K562 (cell line): ENCODE results near the gene IFTAP. TPM values are rescaled to one million over a fixed set of nuclear protein-coding genes. Genes with fewer than 3 reads are reported as not detected.

Experiments
- ATAC-seq: fragments of 200-7000 bp; cut with Tn5 transposase; 3 replicates; pipeline ENCODE4 v1.9.1; 2020; ENCODE audit warnings: moderate library complexity
- BruUV-seq: library from RNA; stranded (reverse); fragments of 400-500 nt; replicated peaks from 2 replicates; lab custom pipeline; 2021; lab: Mats Ljungman, UMichigan
- CTCF ChIA-PET: fragments of 300-600 bp; formaldehyde crosslinking; extraction: SDS; loops from one replicate; lab custom pipeline; 2021; ENCODE audit warnings: low intra/inter-chr PET ratio; lab: Yijun Ruan, JAX
- POLR2A ChIA-PET: fragments of 300-600, 350-650 bp; sonication (Branson Sonifier 250); formaldehyde crosslinking; extraction: SDS; loops from one replicate; lab custom pipeline; 2021; ENCODE audit warnings: antibody characterized with exemption, inconsistent platforms; lab: Yijun Ruan, JAX
- DNase-seq, 4 experiments: peaks; one replicate each; pipeline versions ENCODE4 v3.0.0 to v3.0.0-alpha.2; 2011 to 2018; ENCODE audit warnings: low spot score in 3 of 4, mixed read lengths in 3 of 4; ENCODE audit errors: extremely low read depth in 1 of 4
- FAIRE-seq: peaks from 2 replicates; lab custom pipeline; 2011; peaks lifted over from hg19 to GRCh38; lab: Jason Lieb, UNC
- H2AFZ ChIP-seq: 2 replicates; pipeline ENCODE4 v1.6.0; 2011; ENCODE audit warnings: low read depth, low read length, control low read depth, inconsistent platforms
- H3K27ac ChIP-seq: fragments of 200-600 bp; 3 replicates; pipeline ENCODE4 v1.8.0; 2011; ENCODE audit warnings: low read depth, mild to moderate bottlenecking, control low read depth, inconsistent platforms, low read length, moderate library complexity, mixed read lengths; ENCODE audit errors: extremely low read depth
- H3K27me3 ChIP-seq, 2 experiments: fragments of 300-600 bp in 1 of 2; 2 replicates in 1 of 2; 3 replicates in 1 of 2; pipeline versions ENCODE4 v1.6.0 to v1.8.0; 2011; ENCODE audit warnings: inconsistent platforms in 2 of 2, low read length in 2 of 2, mild to moderate bottlenecking in 1 of 2, mixed read lengths in 1 of 2, moderate library complexity in 1 of 2; ENCODE audit not compliant: control insufficient read depth in 2 of 2, insufficient read depth in 2 of 2
- H3K36me3 ChIP-seq: fragments of 300-600 bp; 3 replicates; pipeline ENCODE4 v1.8.0; 2011; ENCODE audit warnings: mild to moderate bottlenecking, low read length, inconsistent platforms; ENCODE audit not compliant: control insufficient read depth, insufficient read depth
- H3K4me1 ChIP-seq, 2 experiments: fragments of 200-600 bp in 1 of 2; replicated peaks in 1 of 2; 2 replicates in 1 of 2; 3 replicates in 1 of 2; pipeline versions ENCODE4 v1.5.1 to v1.8.0; 2011; ENCODE audit warnings: inconsistent platforms in 2 of 2, low read length in 2 of 2, mild to moderate bottlenecking in 1 of 2, mixed read lengths in 1 of 2, moderate library complexity in 1 of 2; ENCODE audit not compliant: control insufficient read depth in 2 of 2, insufficient read depth in 2 of 2
- H3K4me2 ChIP-seq: 2 replicates; pipeline ENCODE4 v1.6.1; 2011; ENCODE audit warnings: low read length, control low read depth, inconsistent platforms, mixed read lengths; ENCODE audit not compliant: insufficient read depth
- H3K4me3 ChIP-seq: fragments of 200-600 bp; sonication (generic), shearing (Covaris generic); 2 replicates; pipeline ENCODE4 v1.5.1; 2016; ENCODE audit warnings: control low read depth, inconsistent platforms
- H3K79me2 ChIP-seq: fragments of 200-600 bp; 3 replicates; pipeline ENCODE4 v1.8.0; 2011; ENCODE audit warnings: low read length, inconsistent platforms; ENCODE audit not compliant: control insufficient read depth, insufficient read depth
- H3K9ac ChIP-seq, 2 experiments: 2 replicates each; pipeline versions ENCODE4 v1.6.0 to v1.6.1; 2011; ENCODE audit warnings: low read depth in 2 of 2, low read length in 2 of 2, control low read depth in 1 of 2, inconsistent platforms in 1 of 2, mild to moderate bottlenecking in 1 of 2, mixed read lengths in 1 of 2; ENCODE audit not compliant: insufficient read depth in 1 of 2
- H3K9me1 ChIP-seq: one replicate; pipeline ENCODE4 v1.6.0; 2011; ENCODE audit warnings: inconsistent platforms, mild to moderate bottlenecking, low read length, moderate library complexity; ENCODE audit not compliant: control insufficient read depth, insufficient read depth
- H3K9me3 ChIP-seq: replicated peaks from 2 replicates; pipeline ENCODE4 v1.5.1; 2011; ENCODE audit warnings: low read depth, low read length, inconsistent platforms; ENCODE audit not compliant: control insufficient read depth, insufficient read depth
- H4K20me1 ChIP-seq: replicated peaks from 2 replicates; pipeline ENCODE4 v1.6.1; 2011; ENCODE audit warnings: low read length, inconsistent platforms, mixed read lengths; ENCODE audit not compliant: control insufficient read depth, insufficient read depth
- FOXO4 ChIP-seq: fragments of 450-650 bp; formaldehyde crosslinking; IDR thresholded peaks from 2 replicates; pipeline ENCODE4 v1.4.0; 2020; ENCODE audit warnings: mild to moderate bottlenecking, moderate library complexity
- HMGN3 ChIP-seq: IDR thresholded peaks from 2 replicates; pipeline ENCODE4 v1.6.1; 2011; ENCODE audit warnings: borderline replicate concordance, low read depth, mild to moderate bottlenecking, mixed read lengths, low read length; ENCODE audit not compliant: insufficient read length; ENCODE audit errors: extremely low read depth
- NONO ChIP-seq, 2 experiments: fragments of 200-400 bp in 1 of 2; fragments of 450-650 bp in 1 of 2; formaldehyde crosslinking in 1 of 2; IDR thresholded peaks; 2 replicates each; pipeline ENCODE4 v1.6.1; 2017; ENCODE audit warnings: low read depth in 2 of 2, mild to moderate bottlenecking in 2 of 2, moderate library complexity in 2 of 2, low read length in 1 of 2
- TCF3 ChIP-seq: sonication (generic); formaldehyde crosslinking; IDR thresholded peaks from 2 replicates; pipeline ENCODE4 v1.4.0; 2020; ENCODE audit warnings: mild to moderate bottlenecking, missing genetic modification reagents
- ZNF212 ChIP-seq: fragments of 450-650 bp; formaldehyde crosslinking; IDR thresholded peaks from 2 replicates; pipeline ENCODE4 v1.4.0; 2020; ENCODE audit warnings: mild to moderate bottlenecking
- ZNF695 ChIP-seq: fragments of 450-650 bp; formaldehyde crosslinking; IDR thresholded peaks from 2 replicates; pipeline ENCODE4 v1.4.0; 2020; ENCODE audit warnings: mild to moderate bottlenecking, moderate library complexity
- WGBS: fragments of 100-300 bp; shearing (Covaris generic); methylation state at CpG from one replicate; pipeline ENCODE4 v1.1.6; 2016; ENCODE audit warnings: low coverage, mixed read lengths; ENCODE audit not compliant: insufficient coverage; ENCODE audit errors: missing lambda C conversion rate; 5-methylcytosine and 5-hydroxymethylcytosine counted together
- in situ Hi-C: fragments of 300-500 bp; cut with MboI; formaldehyde crosslinking; loops from 4 replicates; pipeline ENCODE4 v1.15.0; 2018; ENCODE audit warnings: inconsistent platforms, mixed read lengths
- intact Hi-C: fragments of 100-400 bp; cut with micrococcal nuclease; formaldehyde crosslinking; loops from 2 replicates; pipeline ENCODE4 v1.14.2; 2022
- polyA plus RNA-seq, 8 experiments: library from polyadenylated mRNA; depleted of rRNA in 4 of 8; stranded (reverse) in 5 of 8; unstranded in 3 of 8; fragments of >200 nt; fragmentation: Nextera tagmentation in 2 of 8; fragmentation: Illumina TruSeq in 1 of 8; extraction: Ambion mirVana in 2 of 8; extraction: Trizol in 1 of 8; gene quantifications; 2 replicates each; pipeline versions ENCODE4 v1.2.1 to v1.2.3, GENCODE V29; 2011 to 2014; ENCODE audit warnings: inconsistent platforms in 1 of 8, missing spikeins in 1 of 8
- total RNA-seq, 7 experiments: library from RNA; depleted of rRNA in 6 of 7; stranded (reverse); fragments of >200 nt in 6 of 7; fragmentation: Illumina TruSeq in 2 of 7; extraction: Trizol in 2 of 7; gene quantifications; 2 replicates each; pipeline versions ENCODE4 v1.2.1 to v1.2.3, GENCODE V29; 2011 to 2021; ENCODE audit warnings: low replicate concordance in 1 of 7

IFTAP gene
- total and polyA plus RNA-seq, 9 of the 15 experiments (the other 6 are each of a cell fraction or from before 2014, with no cell fraction given), result 9.2 to 30.0 (median 17.0) TPM

DNA sequence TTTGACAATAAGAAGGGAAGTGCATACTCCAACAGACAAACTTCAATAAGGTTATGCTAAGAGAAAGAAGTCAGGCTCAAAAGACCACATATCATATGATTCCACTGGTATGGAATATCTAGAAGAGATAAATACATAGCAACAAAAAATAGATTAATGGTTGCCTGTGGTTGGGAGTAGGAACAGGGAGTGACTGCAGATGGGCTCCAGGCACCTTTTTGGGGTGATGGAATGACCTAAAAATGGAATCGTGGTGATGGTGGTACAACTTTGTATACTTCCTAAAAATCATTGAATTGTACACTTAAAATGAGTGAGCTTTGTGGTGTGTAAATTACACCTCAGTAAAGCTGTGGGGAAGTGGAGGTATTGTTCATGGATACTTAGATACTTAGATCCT is 32.7 kb downstream of the IFTAP start:
- no TSS peak for BruUV-seq
- ATAC-seq (no peak), FAIRE-seq (no peak), DNase-seq (no peak)
- no peak overlapping the region for H2AFZ ChIP-seq
- H3K9me3 ChIP-seq, result no peaks in the 10 kb centered on the region
- no peak overlapping the region for H3K9ac ChIP-seq
- H3K4me1 ChIP-seq, result no peaks in the 10 kb centered on the region
- no peak for TF ChIP-seq ZNF212 (CRISPR knock-in tag)
- no peak overlapping the region for H3K27ac ChIP-seq
- H3K9me1 ChIP-seq, result no peaks in the 10 kb centered on the region
- H3K4me2 ChIP-seq, result no peak overlapping the region
- in situ Hi-C loops (no loop called here), intact Hi-C loops (loop anchor here (10.0 kb wide), 1 partner anchor 122 kb away; no protein-coding TSS in a partner anchor)
- ChIA-PET POLR2A (no interaction called here), CTCF (no interaction called here)
- 0% methylated on average over 1 of the region's 1 CpG for WGBS
- no peak overlapping the region for H3K4me3 ChIP-seq
- H3K36me3 ChIP-seq, result no peaks in the 10 kb centered on the region
- H3K79me2 ChIP-seq, result no peaks in the 10 kb centered on the region
- H4K20me1 ChIP-seq, result no peaks in the 10 kb centered on the region
- H3K27me3 ChIP-seq, result no peaks in the 10 kb centered on the region

GRCh38 chr11:36627471-36627870 is 33.2 kb downstream of the IFTAP start:
- Histone ChIP-seq H4K20me1 (no peaks in the 10 kb centered on the region), H3K9me1 (no peaks in the 10 kb centered on the region), H3K4me1 (no peaks in the 10 kb centered on the region), H2AFZ (no peak overlapping the region), H3K9ac (no peak overlapping the region), H3K4me2 (no peak overlapping the region), H3K4me3 (no peak overlapping the region), H3K36me3 (no peaks in the 10 kb centered on the region), H3K79me2 (no peaks in the 10 kb centered on the region), H3K27ac (no peak overlapping the region), H3K27me3 (no peaks in the 10 kb centered on the region), H3K9me3 (no peaks in the 10 kb centered on the region)
- ChIA-PET POLR2A (no interaction called here), CTCF (no interaction called here)
- no peak for ATAC-seq
- intact Hi-C loops (loop anchor here (10.0 kb wide), 1 partner anchor 123 kb away; no protein-coding TSS in a partner anchor), in situ Hi-C loops (no loop called here)
- no peak for FAIRE-seq
- BruUV-seq, result no TSS peak
- no peak for TF ChIP-seq ZNF695 (CRISPR knock-in tag)
- no peak for TF ChIP-seq FOXO4 (CRISPR knock-in tag)
- TF ChIP-seq HMGN3, result no peak
- TF ChIP-seq TCF3 (CRISPR knock-in tag), result no peak
- no peak for TF ChIP-seq NONO (IDR thresholded peaks at IDR 0.05; ENCODE audit: low read depth in 2 of 2, low read length in 1 of 2)
- DNase-seq, result no peak
- WGBS, result 0% methylated on average over 2 of the region's 2 CpGs
